Mucosa of descending colon (tissue), 3 donors: ENCODE measurements around the gene HSD3B7. TPM values are rescaled to one million over a fixed set of nuclear protein-coding genes. Genes with fewer than 3 reads are reported as not detected.

Experiments
- ATAC-seq: fragments of 200-7000 bp; cut with Tn5 transposase; one replicate; pipeline ENCODE4 v1.9.1; 2020; ENCODE audit warnings: mild to moderate bottlenecking, moderate library complexity
- DNase-seq, 3 donors: peaks; one replicate each; pipeline ENCODE4 v3.0.0-alpha.2; 2020
- H3K36me3 ChIP-seq: fragments of 200-600 bp; one replicate; pipeline ENCODE4 v1.8.0; 2021; ENCODE audit warnings: low read depth, mild to moderate bottlenecking
- H3K4me1 ChIP-seq: fragments of 200-600 bp; one replicate; pipeline ENCODE4 v1.8.0; 2021; ENCODE audit warnings: low read depth, mild to moderate bottlenecking
- H3K4me3 ChIP-seq: fragments of 200-600 bp; one replicate; pipeline ENCODE4 v1.8.0; 2021; ENCODE audit warnings: mild to moderate bottlenecking
- H3K9me3 ChIP-seq: fragments of 200-600 bp; one replicate; pipeline ENCODE4 v1.8.0; 2021; ENCODE audit warnings: mild to moderate bottlenecking
- CTCF ChIP-seq: fragments of 200-600 bp; IDR thresholded peaks from one replicate; pipeline ENCODE4 v1.8.0; 2022; ENCODE audit warnings: antibody characterized with exemption, mild to moderate bottlenecking
- intact Hi-C, 2 donors: fragments of 100-400 bp; cut with DNase I in 1 of 2; cut with micrococcal nuclease in 1 of 2; formaldehyde crosslinking; loops; one replicate each; pipeline versions ENCODE4 v1.11.0 to v1.11.1; 2022; cut with DNase I, micrococcal nuclease
- total RNA-seq, 3 donors: library from RNA; stranded (reverse); fragmentation: NEBNext Ultra II Directional in 2 of 3; extraction: Animal tissue kit (Norgen Biotek cat#: 25700) in 2 of 3; gene quantifications; one replicate each; pipeline versions ENCODE4 v1.2.1 to v1.2.4, GENCODE V29; 2021 to 2023
- donor health status: DM: no; HTN: no; CAD: no; lungs with moderate emphysema.
- donor health status: DM: no; HTN: no; CAD: no.
- donor health status: DM: no; HTN: yes; CAD: no.

HSD3B7 gene
- total RNA-seq, 3 donors from 2014 or later: 16.5 to 27.7 (median 23.2) TPM

GRCh38 chr16:30992276-30992780, 7.3 kb downstream of the HSD3B7 start:
- Histone ChIP-seq H3K36me3 (no peaks in the 10 kb centered on the region), H3K4me1 (peaks cover 3% of the 10 kb centered on the region), H3K9me3 (no peaks in the 10 kb centered on the region), H3K4me3 (no peak overlapping the region)
- no peak for ATAC-seq
- intact Hi-C loops: no loop called here
- DNase-seq: no peak
- TF ChIP-seq CTCF: no peak

- Histone ChIP-seq H3K4me1 (peaks cover 3% of the 10 kb centered on the region), H3K9me3 (no peaks in the 10 kb centered on the region), H3K36me3 (no peaks in the 10 kb centered on the region), H3K4me3 (no peak overlapping the region)
- DNase-seq (no peak), ATAC-seq (no peak)
- intact Hi-C loops: no loop called here
- TF ChIP-seq CTCF: no peak
These were observed 8.2 kb downstream of the HSD3B7 start for GRCh38 chr16:30992931-30993816.

GRCh38 chr16:30995927-30996323, 10.9 kb downstream of the HSD3B7 start:
- intact Hi-C loops: no loop called here
- DNase-seq (no peak), ATAC-seq (no peak)
- H3K4me3 ChIP-seq: no peak overlapping the region
- H3K36me3 ChIP-seq: no peaks in the 10 kb centered on the region
- TF ChIP-seq CTCF: no peak
- H3K9me3 ChIP-seq: no peaks in the 10 kb centered on the region
- H3K4me1 ChIP-seq: peaks cover 3% of the 10 kb centered on the region

- ATAC-seq: peak; percentile 59
- Histone ChIP-seq H3K4me1 (peaks cover 3% of the 10 kb centered on the region), H3K36me3 (no peaks in the 10 kb centered on the region), H3K9me3 (no peaks in the 10 kb centered on the region), H3K4me3 (no peak overlapping the region)
- intact Hi-C loops: no loop called here
- TF ChIP-seq CTCF: no peak
- peak in 2 of 3 donors; percentile 39 to 55 for DNase-seq
These were observed 11.4 kb downstream of the HSD3B7 start for GRCh38 chr16:30996324-30996984.

GRCh38 chr16:30996985-30997724, 12.1 kb downstream of the HSD3B7 start:
- peak; percentile 96 for ATAC-seq
- peak; percentile 89 to 92 (median 90) for DNase-seq
- peaks cover 3% of the 10 kb centered on the region for H3K4me1 ChIP-seq
- no peak overlapping the region for H3K4me3 ChIP-seq
- no peaks in the 10 kb centered on the region for H3K36me3 ChIP-seq
- intact Hi-C loops: no loop called here
- H3K9me3 ChIP-seq: no peaks in the 10 kb centered on the region
- no peak for TF ChIP-seq CTCF
